HG03575 (cell line): ENCODE measurements around the gene TRAF3IP1.
"Not testable (repeated sequence)": the region's sequence is repeated elsewhere in the genome, so short reads cannot be mapped to it uniquely, and the experiment has no call there.

Source experiments
- ATAC-seq: cut with Tn5 transposase; IDR thresholded peaks from one replicate; pipeline ENCODE4 v1.9.1; 2021; ENCODE audit not compliant: unreplicated experiment, insufficient number of reproducible peaks, low FRiP score; ENCODE audit errors: extremely low read depth

The TRAF3IP1 gene

DNA sequence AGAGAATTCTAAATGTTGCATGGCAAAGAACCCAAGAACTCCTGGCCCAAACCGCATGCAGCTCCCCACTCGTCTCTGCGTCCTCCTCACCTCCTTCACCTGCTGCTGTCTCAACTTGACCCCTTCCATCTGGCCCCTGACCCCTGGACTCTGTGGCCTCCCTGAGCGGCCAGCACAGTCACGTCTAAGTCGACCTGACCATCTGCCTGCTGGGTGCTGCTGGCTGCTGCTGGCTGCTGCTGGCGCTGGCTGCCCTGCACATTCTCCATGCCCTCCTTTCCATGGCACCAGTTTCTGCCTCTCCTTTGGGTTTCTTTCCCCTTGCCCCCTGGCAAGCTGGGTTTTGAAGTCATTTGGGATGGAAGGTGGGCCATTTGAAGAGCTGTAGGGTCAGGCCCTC, 76.3 kb downstream of the TRAF3IP1 start:
- ATAC-seq: no peak

DNA sequence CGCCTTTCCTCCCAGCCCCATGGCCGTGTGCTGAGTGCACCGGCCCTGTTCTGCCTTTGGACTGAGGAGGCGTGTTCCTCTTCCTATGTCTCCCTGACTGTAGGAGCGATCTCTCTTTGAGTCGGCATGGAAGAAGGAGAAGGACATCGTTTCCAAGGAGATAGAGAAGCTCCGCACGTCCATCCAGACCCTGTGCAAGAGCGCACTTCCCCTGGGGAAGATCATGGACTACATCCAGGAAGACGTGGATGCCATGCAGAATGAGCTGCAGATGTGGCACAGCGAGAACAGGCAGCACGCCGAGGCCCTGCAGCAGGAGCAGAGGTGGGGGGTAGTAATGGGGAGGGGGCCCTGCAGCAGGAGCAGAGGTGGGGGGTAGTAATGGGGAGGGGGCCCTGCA, 77.0 kb downstream of the TRAF3IP1 start:
- ATAC-seq: no peak

DNA sequence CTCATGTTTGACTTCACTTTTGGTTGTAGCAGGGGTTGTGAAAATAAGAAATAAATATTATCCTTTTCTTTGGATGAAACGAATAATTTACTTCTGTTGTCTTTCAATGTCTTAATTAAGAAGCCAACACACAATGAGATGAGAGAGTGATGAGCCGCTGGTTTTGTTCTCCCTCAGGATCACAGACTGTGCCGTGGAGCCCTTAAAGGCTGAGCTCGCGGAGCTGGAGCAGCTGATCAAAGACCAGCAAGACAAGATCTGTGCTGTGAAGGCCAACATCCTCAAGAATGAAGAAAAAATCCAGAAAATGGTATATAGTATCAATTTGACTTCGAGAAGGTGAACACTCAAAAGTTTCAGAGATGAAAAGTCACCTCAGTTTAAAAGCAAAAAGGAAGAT, 78.3 kb downstream of the TRAF3IP1 start:
- no peak for ATAC-seq

DNA sequence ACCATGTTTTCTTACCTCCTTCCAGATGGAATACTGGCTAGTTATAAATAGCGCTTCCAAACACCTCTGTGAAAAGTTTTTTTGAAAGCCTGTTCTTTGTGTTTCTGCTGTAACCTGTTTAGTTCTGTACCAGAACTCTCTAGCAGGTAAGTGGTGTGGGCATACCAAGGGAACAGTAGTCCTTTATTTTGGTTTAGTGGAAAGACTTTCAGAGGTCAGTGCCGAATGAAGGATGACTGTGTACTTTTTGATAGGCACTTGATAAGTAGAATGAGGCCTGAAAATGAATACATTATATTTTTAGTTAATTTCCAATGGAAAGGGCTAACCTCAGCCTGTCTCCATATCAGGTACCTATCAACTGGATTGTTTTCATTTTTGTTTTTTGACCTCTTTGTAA, 78.8 kb downstream of the TRAF3IP1 start:
- ATAC-seq: no peak

DNA sequence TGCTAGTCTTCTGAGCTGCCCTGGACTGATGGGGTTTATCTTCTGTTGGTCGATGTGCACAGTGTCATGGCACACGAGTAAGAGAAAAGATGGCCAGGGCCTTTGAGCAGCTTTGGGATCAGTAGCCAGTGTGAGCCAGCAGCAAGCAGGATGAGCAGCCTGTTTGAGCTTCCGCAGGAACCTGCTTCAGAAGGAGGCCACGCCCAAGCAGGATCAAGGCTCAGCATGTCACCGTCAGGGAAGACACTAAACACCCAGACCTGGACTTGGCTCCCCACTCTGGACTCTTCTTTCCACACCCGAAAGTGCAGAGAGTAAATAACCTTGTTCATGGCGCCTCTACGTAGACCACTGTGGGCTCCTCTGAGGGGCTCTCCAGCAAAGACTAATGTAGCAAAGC, 81.2 kb downstream of the TRAF3IP1 start:
- ATAC-seq: no peak

DNA sequence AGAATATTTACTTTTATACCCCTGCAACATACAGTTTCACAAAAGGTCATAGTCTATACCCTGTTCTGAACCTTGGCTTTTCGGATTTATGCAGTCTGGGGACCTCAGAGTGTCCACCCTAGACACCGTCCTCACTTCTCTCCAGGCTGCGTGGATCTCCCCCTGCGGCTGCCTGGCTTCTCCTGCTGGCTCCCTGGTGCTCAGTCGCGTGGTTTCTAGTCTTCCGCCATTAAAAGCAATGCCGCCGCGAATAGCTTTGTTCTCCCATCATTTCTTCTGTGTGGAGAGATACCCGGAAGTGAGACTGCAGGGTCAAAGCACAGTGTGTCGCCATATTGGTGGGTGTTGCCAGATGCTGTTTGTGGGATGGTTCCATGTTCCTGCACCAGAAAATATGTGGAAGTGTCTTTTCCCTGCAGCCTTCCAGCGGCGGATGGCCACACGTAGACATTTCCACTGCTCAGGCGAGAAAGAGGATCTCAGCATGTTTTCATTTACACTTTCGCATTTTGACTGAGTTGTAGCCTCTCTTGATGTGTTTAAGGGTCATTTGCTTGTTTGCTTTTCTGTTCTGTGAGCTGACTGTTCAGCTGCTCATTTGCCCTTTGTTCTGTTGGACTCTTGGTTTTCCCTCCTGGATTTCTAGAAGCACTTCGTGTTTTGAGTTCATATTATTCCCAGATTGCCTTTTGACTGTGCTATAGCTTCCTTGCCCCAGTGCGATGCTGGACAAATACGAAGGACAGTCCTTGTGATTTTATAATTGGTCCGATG, 83.5 kb downstream of the TRAF3IP1 start:
- ATAC-seq: no peak

DNA sequence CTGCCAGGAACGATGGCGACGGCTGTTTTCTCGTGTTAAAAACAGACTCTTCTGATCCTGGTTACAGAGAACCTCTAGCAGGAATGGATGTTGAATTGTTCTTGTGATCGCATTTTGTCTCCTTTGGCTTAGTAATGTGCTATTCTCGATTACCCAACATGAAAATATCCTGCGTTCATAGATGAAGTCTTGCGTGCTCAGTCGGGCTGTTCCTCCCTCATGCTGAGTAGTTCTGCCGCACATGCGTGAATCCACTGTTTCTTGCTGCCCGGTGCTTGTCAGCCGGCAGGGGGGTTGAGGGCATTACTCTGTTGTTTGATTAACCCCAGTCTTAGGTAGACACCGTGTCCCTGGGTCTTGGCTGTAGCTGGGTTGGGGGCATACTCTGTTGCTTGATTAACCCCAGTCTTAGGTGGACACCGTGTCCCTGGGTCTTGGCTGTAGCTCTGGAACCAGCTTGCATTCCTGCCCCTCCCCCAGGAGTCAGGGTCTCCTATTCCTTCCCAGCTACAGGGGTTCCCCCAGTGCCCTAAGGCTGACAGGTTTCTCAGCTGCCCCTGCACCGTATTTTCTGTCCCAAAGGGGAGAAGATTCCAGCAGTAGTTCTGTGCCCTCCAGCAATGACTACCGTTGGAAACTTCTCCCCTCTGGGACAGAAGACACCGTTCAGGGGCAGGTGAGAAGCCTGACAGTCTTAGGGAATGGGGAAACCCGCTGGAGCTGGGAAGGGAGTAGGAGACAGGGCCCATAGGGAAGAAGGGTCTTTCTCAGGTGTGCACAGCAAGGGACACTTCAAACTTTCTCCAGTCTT, 84.3 kb downstream of the TRAF3IP1 start:
- ATAC-seq: no peak

DNA sequence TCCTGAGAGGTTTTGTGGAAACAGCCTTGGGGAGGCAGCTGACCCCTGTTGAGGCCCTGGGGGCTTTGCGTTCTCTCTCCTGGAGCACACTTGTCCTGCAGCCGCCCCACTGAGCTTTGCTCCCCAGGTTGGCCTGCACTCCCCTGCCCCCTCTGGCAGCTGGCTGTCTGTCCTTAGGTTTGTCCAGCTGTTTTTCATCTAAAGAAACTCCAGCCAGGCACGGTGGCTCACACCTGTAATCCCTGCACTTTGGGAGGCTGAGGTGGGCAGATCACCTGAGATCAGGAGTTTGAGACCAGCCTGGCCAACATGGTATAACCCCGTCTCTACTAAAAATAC, 84.9 kb downstream of the TRAF3IP1 start:
- ATAC-seq: not testable (repeated sequence)

DNA sequence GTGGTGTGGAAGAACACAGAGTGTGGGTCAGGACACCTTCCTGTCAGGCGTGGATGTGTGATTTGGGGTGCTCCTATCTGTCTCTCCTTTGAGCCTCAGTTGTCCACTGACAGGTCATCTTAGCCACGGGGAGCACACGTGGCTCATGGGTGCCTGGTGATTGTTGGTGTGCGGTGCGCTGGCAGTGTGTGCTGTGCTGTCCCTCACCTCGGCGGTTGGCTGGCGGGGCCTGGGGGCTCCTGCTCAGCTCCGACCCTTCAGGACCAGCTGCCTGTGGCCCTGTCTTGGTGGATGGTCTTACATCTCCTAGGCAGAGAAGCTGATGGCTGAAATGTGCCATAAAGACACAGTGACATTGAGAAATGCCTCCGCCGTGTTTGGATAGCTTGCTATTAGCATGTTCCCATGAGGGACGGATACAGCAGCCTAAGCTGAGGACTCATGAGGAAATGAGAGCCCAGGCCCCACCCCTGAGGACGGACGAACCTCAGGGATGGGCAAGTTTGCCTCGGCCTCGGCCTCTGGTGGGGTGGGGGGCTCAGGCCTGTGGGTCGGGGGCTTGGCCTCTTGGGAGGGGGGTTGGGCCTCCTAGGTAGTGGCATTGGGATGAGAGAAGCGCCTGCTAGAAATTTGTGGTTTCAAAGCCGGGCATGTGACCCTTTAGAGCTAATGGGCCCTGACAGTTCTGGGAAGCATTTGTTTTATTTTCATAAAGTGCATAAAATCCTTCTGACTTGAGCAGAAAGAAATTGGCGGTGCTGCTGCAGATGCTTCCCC, 86.1 kb downstream of the TRAF3IP1 start:
- no peak for ATAC-seq

DNA sequence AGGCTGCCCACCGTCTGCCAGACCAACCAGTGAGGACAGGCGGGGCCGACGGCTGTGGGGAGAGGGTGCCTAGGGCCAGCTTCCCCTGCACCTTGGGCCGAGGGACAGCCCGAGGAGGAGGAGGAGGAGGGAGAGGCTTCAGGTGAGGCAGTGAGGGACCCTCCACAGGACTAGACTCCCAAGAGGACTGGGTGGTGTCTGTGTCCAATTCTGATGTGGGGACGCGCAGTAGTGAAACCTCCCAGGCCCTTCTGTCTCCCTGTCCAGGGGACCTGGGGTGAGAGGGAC, 86.6 kb downstream of the TRAF3IP1 start:
- ATAC-seq: no peak

DNA sequence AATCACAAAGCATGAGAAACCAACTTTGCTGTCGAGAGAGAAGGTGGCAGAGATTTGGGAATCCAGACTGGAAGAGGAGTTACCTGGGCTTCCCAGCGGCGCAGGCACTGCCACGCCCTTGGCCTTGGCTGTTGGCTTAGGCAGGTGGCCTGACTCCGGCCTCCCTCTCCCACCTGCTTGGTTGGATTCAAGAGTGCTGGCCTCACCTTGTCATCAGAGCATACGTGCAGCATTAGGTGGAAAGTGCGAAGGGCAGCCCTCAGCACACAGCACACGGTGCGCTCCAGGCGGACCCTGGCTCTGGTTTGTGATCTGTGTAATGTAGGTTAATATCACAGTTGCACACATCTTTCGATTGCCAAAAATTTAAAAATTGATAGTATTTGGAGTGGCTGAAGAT, 87.2 kb downstream of the TRAF3IP1 start:
- no peak for ATAC-seq

DNA sequence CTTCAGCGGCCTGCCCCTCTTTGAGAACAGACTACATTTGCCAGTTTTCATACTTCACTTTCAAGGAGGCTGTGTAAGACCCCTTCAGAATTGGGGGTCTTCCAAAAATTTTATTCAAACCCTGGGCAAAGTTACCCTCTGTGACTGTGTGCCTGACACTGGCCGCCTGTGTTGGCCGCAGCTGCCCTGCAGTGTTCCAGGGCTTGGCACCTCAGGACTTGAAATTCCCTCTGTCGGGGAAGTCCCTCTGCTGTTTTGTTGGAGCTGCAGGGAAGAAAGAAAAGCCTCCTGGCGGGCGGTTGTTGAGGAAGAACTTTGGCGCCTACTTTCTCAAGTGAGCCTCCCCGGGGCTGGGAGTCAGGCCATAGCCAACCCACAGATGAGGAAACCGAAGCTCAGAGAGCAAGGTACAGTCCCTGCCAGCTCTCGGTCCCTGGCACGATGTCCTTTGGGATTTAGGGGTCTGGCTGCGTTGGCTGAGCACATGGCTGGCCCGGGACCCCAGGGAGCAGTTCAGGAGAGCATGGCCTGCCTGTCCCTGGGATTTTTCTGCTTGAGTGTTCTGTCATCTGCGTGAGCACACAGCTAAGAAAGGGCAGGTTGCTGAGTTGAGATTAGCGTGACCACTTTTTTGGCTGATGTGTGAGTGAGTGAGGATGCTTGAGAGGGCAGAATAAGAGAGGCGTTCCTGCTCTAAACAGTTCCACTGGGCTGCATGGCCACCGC, 88.5 kb downstream of the TRAF3IP1 start:
- no peak for ATAC-seq

DNA sequence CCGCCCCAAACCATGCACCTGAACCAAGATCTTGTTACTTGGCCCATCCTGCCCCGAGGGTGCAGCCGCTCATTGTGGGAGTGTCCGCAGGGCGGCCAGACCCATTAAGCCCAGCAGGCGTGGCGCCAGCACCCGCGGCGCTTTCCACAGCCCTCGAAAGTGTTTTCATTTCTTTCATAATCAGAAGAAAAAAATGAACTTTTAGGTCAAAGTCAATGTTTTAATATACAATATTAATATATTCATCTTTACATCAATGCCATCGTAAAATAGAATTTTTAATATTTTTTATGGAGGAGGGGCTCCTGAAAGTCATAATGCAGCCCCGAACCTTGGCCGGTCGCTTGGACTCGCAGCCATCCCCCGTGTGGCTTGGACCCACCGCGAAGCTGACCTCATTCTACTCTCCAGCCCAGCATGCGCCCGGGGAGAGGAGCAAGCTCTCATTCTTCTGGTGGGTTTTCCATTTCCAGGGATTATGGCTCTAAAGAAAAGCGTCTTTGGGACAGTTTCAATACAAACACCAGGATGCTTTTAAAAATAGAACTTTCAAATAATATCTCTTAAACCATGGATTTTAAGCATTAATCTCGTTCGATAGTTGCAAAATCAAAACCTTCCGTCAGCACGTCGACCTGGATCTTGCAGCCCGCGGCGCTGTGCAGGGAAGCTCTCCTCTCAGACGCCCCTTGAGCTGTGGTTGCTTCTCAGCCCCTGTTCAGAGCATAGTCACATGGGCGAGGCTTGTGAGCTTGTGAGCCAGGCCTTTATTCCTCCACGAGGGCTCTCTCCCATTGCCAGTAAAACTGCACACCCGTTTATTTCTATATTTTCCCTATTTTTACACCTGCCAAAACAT, 89.3 kb downstream of the TRAF3IP1 start:
- ATAC-seq: no peak

DNA sequence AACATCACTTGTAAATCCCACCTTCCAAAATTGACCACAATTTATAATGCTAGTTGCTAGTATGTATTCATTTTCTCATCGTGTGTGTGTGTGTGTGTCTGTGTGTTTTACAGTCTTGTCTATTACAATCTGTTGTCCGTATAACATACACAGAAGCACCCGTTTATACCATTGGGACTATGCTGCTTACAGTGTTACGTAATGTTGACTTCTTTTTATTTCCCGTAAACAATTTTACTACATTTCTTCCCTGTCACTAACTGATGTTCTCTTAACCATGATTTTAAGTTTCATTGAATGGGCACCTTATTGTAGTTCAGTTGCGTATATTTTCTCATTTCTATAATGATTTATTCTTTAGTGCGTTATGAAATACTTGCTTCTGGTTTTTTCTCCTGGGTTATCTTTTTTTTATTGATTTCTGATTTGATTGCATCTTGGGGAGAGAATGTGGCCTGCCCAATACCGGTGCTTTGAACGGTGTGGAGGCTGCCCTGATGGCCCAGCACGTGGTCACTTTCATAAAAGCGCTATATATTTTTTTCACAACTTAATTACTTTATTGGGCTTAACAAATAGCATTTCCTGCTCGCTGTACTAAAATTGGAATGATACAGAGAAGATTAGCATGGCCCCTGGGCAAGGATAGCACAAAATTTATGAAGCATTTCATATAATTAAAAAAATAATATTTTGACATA, 91.9 kb downstream of the TRAF3IP1 start:
- no peak for ATAC-seq

DNA sequence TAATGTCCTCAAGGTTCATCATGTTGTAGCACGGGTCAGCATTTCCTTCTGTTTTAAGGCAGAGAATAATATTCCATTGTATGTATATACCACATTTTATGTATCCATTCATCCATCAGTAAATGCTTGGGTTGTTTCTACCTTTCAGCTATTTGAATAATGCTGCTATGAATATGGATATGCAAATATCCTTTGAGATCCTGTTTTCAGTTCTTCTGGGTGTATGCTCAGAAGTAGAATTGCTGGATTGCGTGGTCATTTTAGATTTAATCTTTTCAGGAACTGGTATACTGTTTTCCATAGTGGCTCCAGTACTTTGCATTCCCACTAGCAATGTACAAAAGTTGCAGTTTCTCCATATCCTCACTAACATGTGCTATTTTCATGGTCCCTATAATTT, 93.0 kb downstream of the TRAF3IP1 start:
- ATAC-seq: no peak

DNA sequence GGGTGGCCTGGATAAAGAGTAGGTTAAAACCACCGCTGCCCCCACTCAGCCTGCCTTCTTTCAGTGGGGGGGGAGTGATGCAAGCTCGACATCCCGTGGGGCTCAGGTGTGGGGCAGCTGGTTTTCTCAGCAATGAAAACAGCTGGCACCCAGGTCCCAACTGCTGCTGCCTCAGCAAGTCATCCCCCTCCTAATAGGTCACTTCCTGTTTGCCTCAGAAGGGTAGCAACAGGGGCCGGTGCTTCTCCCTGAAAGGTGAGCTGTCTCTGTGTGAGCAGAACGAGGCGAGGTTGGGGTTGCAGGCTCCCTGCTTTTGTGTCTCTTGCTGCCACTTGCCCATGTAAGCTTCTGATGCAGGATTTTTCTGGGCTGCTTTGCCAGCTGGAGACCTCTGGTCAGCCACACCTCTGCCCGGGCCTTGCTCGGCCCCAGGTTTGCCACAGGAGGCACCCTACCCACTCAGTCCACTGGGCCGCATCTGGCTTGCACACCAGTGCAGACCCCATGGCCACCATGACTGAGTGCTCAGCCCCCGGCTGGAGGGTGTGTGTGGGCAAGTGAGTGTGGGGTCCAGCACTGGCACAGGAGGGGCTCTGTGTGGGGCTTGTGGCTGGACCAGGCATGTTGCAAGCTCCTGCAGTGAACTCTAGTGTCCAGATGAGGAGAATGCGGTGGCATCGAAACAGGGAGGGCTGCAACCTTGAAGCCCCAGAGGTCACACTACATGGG, 94.9 kb downstream of the TRAF3IP1 start:
- no peak for ATAC-seq

DNA sequence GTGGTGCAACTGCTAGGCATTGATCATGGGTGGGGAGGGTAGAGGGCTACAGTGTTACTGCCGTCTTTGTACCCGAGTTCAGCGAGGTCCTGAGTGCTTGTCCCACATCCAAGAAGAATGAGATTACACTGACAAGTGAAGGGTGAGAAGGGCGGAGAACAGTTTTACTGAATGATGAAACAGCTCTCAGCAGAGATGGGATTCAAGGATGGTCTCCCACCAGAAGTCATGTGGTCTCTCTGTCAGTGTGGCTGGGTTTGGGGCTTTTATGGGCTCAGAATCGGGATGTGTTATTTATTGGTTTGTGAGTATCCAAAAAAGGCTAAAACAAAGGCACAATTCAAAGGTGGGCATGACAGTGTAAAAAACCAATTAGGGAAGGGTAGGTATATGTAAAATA, 95.6 kb downstream of the TRAF3IP1 start:
- ATAC-seq: no peak
